Measurements from ENCODE around the gene ZNF300.
A peak's percentile ranks its signal among the peaks of the same experiment; 100 is the strongest.
"Not testable (repeated sequence)": the region's sequence is repeated elsewhere in the genome, so short reads cannot be mapped to it uniquely, and the experiment has no call there.

The ZNF300 gene

GRCh38 chr5:150904479-150905311 lies at the start of gene ZNF300:
TSS of gene ZNF300 (minus strand) at chr5:150904980. CDS start at chr5:150903155, 1,825 bp downstream.
- peak; percentile 22 for DNase-seq

- DNase-seq: no peak
Observed at GRCh38 chr5:150948539-150948938, 43.8 kb upstream of the ZNF300 start.

- no peak for DNase-seq
Observed at GRCh38 chr5:150946351-150946905, 41.6 kb upstream of the ZNF300 start.

GRCh38 chr5:150945947-150946346 lies 41.2 kb upstream of the ZNF300 start:
- DNase-seq: no peak

GRCh38 chr5:150945486-150945885 lies 40.7 kb upstream of the ZNF300 start:
- DNase-seq: no peak

- no peak for DNase-seq
Observed at GRCh38 chr5:150931368-150931965, 26.7 kb upstream of the ZNF300 start.

- DNase-seq: no peak
Observed at GRCh38 chr5:150918613-150919012, 13.8 kb upstream of the ZNF300 start.

GRCh38 chr5:150912312-150912814 lies 7.6 kb upstream of the ZNF300 start:
- no peak for DNase-seq

- DNase-seq: no peak
Observed at GRCh38 chr5:150905312-150905683, 518 bp upstream of the ZNF300 start.

GRCh38 chr5:150901446-150901845 lies 3.3 kb downstream of the ZNF300 start:
- no peak for DNase-seq

GRCh38 chr5:150895431-150896428 lies 9.1 kb downstream of the ZNF300 start:
- DNase-seq: no peak

GRCh38 chr5:150879358-150879757 lies 25.4 kb downstream of the ZNF300 start:
- DNase-seq: no peak

GRCh38 chr5:150862070-150862469 lies 42.7 kb downstream of the ZNF300 start:
- DNase-seq: no peak

- no peak for DNase-seq
Observed at GRCh38 chr5:150860246-150860821, 44.4 kb downstream of the ZNF300 start.

GRCh38 chr5:150856700-150857099 lies 48.1 kb downstream of the ZNF300 start:
- DNase-seq: not testable (repeated sequence)

- no peak for DNase-seq
Observed at GRCh38 chr5:150853561-150853960, 51.2 kb downstream of the ZNF300 start.

- DNase-seq: no peak
Observed at GRCh38 chr5:150851039-150851438, 53.7 kb downstream of the ZNF300 start.

GRCh38 chr5:150848271-150848670 lies 56.5 kb downstream of the ZNF300 start:
- DNase-seq: no peak

GRCh38 chr5:150847334-150847695 lies 57.5 kb downstream of the ZNF300 start:
- no peak for DNase-seq

- DNase-seq: peak; percentile 82
Observed at GRCh38 chr5:150846654-150847333, 58.0 kb downstream of the ZNF300 start.

- not testable (repeated sequence) for DNase-seq
Observed at GRCh38 chr5:150846308-150846653, 58.5 kb downstream of the ZNF300 start, which contains the start of gene IRGM. TSS of gene IRGM (plus strand) at chr5:150846521. CDS start at chr5:150848124, 1,603 bp downstream.

Data from NCI-H526 treated with DMSO at 0.1 percent for 48 hours (cell line).